Dendritic cell treated with granulocyte-macrophage colony-stimulating factor and Interleukin-4, amounts not matched to agents 40 ng/mL and 50 ng/mL, for 4 days (primary cell): Measurements from ENCODE around the gene WAPL.
"Not testable (repeated sequence)": the region's sequence is repeated elsewhere in the genome, so short reads cannot be mapped to it uniquely, and the experiment has no call there.

Experiments
- H3K27ac Mint-ChIP-seq: one replicate; pipeline ENCODE4 v1.8.0; 2022; ENCODE audit warnings: mild to moderate bottlenecking, mixed read lengths
- H3K27me3 Mint-ChIP-seq: one replicate; pipeline ENCODE4 v1.8.0; 2022; ENCODE audit warnings: mild to moderate bottlenecking, mixed read lengths
- H3K36me3 Mint-ChIP-seq: one replicate; pipeline ENCODE4 v1.8.0; 2022; ENCODE audit warnings: low read depth, mixed read lengths
- H3K4me1 Mint-ChIP-seq: one replicate; pipeline ENCODE4 v1.8.0; 2022; ENCODE audit warnings: low read depth, mixed read lengths
- H3K4me3 Mint-ChIP-seq: one replicate; pipeline ENCODE4 v1.8.0; 2022; ENCODE audit warnings: mild to moderate bottlenecking, moderate library complexity, mixed read lengths
- H3K9me3 Mint-ChIP-seq: one replicate; pipeline ENCODE4 v1.8.0; 2022; ENCODE audit warnings: mixed read lengths
- intact Hi-C: fragments of 100-400 bp; cut with micrococcal nuclease; formaldehyde crosslinking; loops from one replicate; pipeline ENCODE4 v1.15.0; 2022

The WAPL gene

DNA sequence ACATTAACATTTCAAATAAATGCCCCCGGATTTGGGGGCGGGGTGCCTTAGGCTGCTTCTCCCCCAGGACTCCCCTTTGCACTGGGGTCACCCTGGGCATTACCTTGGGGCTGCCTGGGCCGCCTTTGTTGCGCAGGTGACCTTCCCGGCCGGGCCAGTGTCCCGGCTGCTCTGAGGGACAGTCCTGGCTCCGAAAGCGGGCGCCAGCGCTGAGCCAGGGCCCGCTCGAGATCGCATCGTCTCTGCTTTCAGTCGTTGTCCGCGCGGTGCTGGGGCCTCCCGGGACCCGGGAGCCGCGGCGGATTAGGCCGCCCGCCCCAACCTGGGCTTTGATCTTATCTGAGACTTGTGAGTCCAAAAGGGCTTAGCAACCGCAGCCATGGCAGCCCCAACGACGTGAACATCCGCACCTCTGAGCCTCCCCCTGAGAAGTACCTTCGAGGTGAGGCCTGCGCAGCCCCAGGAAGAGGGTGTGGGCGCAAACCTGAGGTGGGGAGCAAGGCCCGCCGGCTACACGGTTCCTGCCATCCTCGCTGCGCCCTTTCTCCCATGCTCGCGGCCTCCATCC, 14.8 kb upstream of the WAPL start:
- H3K4me3 Mint-ChIP-seq = peak overlapping the region; percentile 62
- H3K9me3 Mint-ChIP-seq = peaks cover 9% of the 10 kb centered on the region
- peak overlapping the region; percentile 58 for H3K27ac Mint-ChIP-seq
- peaks cover 30% of the 10 kb centered on the region for H3K27me3 Mint-ChIP-seq
- H3K4me1 Mint-ChIP-seq = peaks cover 17% of the 10 kb centered on the region
- peaks cover 6% of the 10 kb centered on the region for H3K36me3 Mint-ChIP-seq
- intact Hi-C loops = no loop called here

DNA sequence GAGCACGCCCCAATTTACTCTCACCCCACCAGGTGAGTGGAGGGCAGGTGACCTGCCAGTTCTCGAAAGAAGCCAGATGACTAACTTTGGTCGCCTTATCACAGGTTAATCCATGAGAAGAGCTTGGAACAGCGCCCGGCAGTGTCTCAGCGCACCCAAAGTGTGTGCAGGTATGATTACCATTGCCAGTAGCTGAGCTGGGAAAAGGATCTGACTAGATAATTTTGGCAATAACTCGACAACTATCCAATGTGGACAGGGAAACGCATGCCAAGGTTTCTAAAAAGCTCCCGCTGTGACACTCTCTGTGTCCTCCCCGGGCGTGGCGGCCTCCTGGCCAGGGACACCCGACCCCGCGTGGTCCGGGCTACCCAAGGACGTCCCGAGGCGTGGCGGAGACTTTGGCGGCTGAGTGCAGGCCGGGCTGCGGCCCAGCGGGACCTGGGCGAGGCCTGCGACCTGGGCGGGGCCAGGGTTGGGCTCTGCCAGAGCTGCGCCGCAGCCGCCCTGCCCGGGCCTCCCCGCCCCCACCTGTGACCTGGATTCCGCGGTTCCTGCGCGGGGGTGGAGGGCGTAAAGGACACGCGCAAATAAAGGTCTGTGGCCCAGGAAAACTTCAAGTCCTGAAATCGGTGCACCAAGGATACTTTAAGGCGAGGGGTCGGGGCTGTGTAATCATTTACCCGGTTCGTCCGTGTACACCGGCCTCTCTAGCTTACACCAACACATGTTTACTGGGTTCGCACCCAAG, 13.7 kb upstream of the WAPL start:
- intact Hi-C loops = no loop called here
- Mint-ChIP-seq H3K4me3 (peak overlapping the region; percentile 75), H3K27ac (peak overlapping the region; percentile 58), H3K36me3 (peaks cover 6% of the 10 kb centered on the region), H3K27me3 (peaks cover 30% of the 10 kb centered on the region), H3K4me1 (peaks cover 17% of the 10 kb centered on the region), H3K9me3 (peaks cover 9% of the 10 kb centered on the region)

DNA sequence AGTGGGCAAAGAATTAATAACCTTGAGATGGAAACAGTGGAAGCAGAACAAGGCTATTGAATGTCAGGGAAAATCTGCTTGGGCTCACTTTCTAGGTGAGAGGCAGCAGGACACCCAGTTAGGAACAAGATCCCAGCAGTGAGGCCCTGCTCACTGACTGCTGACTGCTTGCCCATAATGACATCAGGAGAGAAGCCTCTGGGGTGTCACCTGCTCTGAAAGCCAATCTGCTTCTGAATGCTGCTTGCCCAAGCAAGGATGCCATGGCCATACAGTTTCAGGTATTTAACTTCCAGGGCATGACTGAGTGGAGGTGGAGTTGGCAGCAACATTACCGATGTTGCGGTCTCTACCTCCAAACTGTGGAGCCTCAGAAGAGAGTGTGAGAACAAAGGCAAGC, 11.7 kb upstream of the WAPL start:
- Mint-ChIP-seq H3K27me3 (peaks cover 29% of the 10 kb centered on the region), H3K27ac (no peak overlapping the region), H3K36me3 (peaks cover 2% of the 10 kb centered on the region), H3K9me3 (peaks cover 3% of the 10 kb centered on the region), H3K4me3 (no peak overlapping the region), H3K4me1 (peaks cover 11% of the 10 kb centered on the region)
- intact Hi-C loops = no loop called here

DNA sequence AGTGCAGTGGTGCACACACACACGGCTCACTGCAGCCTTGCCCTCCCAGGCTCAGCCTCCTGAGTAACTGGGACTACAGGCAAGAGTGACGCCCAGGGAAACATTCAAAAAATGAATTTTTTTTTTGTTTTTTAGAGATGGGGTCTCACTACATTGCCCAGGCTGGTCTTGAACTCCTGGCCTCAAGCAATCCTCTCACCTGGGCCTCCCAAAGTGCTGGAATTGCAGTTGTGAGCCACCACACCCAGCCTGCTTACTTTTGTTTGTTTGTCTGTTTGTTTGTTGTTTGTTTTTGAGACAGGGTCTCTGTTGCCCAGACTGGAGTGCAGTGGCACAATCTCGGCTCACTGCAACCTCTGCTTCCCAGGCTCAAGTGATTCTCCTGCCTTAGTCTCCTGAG, 7.1 kb upstream of the WAPL start:
- H3K36me3 Mint-ChIP-seq, H3K9me3 Mint-ChIP-seq, H3K27ac Mint-ChIP-seq, H3K27me3 Mint-ChIP-seq, intact Hi-C loops, H3K4me3 Mint-ChIP-seq: not testable (repeated sequence)
- peaks cover 12% of the 10 kb centered on the region for H3K4me1 Mint-ChIP-seq

DNA sequence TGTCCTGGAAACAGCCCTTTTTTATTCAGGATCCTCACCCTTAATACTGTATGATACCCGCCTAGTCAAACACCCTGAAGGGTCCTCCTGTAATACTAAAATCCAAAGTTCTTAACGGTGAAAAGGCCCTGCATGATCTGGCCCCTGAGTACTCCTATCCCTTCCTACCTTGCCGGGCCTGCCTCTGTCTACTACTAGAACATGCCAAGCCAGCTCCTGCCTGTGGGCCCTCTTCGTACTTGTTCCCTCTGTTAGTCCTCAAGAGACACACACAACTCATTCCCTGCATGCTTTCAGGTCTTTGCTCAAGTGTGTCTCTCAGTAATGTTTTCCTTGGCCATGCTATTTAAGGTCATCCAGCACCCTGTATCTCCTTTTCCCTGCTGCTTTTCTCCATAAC, 5.0 kb upstream of the WAPL start:
- Mint-ChIP-seq H3K4me3 (no peak overlapping the region), H3K27ac (no peak overlapping the region), H3K4me1 (peaks cover 27% of the 10 kb centered on the region), H3K27me3 (peaks cover 1% of the 10 kb centered on the region), H3K36me3 (peaks cover 9% of the 10 kb centered on the region), H3K9me3 (no peaks in the 10 kb centered on the region)
- intact Hi-C loops = no loop called here

DNA sequence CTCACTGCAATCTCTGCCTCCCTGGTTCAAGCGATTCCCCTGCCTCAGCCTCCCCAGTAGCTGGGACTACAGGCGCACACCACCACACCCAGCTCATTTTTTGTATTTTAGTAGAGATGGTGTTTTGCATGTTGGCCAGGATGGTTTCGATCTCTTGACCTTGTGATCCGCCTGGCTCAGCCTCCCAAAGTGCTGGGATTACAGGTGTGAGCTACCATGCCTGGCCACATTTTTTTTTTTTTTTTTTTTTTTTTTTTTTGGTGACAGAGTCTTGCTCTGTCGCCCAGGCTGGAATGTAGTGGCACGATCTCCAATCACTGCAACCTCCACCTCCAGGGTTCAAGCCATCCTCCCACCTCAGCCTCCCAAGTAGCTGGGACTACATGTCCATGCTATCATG, 4.1 kb upstream of the WAPL start:
- H3K27ac Mint-ChIP-seq, H3K27me3 Mint-ChIP-seq, H3K9me3 Mint-ChIP-seq, intact Hi-C loops, H3K4me3 Mint-ChIP-seq: not testable (repeated sequence)
- peaks cover 18% of the 10 kb centered on the region for H3K36me3 Mint-ChIP-seq
- H3K4me1 Mint-ChIP-seq = peaks cover 27% of the 10 kb centered on the region

DNA sequence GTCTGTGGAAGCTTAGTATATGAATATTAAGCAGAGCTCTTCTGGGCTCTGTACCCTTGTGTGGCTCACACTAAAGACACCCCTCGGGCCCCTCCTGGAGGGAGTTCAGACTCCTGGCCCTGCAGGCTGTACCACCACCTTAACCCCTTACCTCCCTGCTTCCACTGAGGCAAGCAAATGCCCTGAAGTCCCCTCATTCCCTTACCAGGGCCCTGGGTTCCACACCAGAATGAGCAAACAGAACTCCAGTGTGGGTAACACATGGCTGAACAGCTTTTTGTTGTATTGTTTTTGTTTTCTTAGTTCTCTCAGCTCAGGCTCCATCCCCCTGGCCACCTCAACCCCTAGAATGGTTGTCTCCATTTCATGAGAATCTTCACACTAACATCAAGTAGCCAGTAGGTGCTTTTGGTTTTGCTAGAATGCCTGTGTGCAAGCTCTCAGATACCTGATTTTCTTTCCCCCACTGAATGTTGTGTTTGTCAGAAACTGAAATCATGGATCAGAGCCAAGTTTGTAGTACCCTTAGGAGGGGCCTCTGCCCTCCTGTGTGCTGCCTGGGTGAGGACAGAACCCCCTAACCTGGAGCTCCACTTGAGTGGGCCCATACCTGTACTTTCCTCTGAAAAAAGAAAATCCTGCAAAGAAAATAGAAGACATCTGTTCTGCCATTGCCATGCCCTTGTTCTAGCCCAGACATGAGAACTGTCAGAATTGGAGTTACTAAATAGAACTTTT, 2.8 kb upstream of the WAPL start:
- Mint-ChIP-seq H3K4me3 (no peak overlapping the region), H3K27ac (no peak overlapping the region), H3K36me3 (peaks cover 21% of the 10 kb centered on the region), H3K9me3 (no peaks in the 10 kb centered on the region), H3K4me1 (peaks cover 31% of the 10 kb centered on the region), H3K27me3 (no peaks in the 10 kb centered on the region)
- intact Hi-C loops = no loop called here

DNA sequence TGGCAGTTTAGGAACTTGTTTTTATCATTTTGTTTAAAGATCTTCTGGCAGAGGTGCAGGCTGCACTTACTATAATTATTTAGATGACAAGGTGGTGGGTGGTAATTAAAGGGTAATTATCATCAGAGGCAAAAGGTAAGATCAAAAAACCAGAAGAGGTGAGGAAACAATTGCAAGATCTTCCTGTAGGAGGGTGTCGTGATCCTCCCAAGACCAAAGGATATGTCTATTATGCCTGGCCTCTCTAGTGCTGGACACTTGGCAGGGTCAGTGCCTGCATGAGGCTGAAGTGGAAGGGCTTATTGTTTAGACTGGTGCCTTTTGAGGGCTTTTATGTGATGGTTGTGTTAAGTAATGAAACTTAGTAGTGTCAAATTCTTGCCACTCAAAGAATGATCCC, 1.8 kb upstream of the WAPL start:
- Mint-ChIP-seq H3K4me3 (no peak overlapping the region), H3K9me3 (no peaks in the 10 kb centered on the region), H3K36me3 (peaks cover 21% of the 10 kb centered on the region), H3K4me1 (peaks cover 35% of the 10 kb centered on the region), H3K27me3 (no peaks in the 10 kb centered on the region), H3K27ac (no peak overlapping the region)
- intact Hi-C loops = no loop called here

DNA sequence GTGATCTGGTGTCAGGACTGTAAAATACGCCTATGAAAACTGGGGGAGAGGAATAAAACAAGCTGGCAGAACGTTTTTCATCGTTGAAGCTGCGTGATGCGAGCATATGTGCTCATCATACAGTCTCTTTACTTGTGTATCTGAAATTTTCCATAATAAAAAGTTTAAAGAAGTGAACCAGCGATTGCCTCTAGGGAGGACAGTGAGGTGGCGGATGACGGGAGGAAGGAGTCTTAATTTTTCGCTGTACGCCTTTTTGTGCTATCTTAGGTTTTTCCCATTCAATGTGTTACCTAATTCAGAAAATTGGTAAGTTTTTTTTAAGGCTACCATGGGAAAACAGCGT, 891 bp upstream of the WAPL start:
- H3K9me3 Mint-ChIP-seq = no peaks in the 10 kb centered on the region
- peak overlapping the region; percentile 94 for H3K4me3 Mint-ChIP-seq
- H3K27ac Mint-ChIP-seq = peak overlapping the region; percentile 89
- peaks cover 27% of the 10 kb centered on the region for H3K36me3 Mint-ChIP-seq
- H3K27me3 Mint-ChIP-seq = no peaks in the 10 kb centered on the region
- intact Hi-C loops = no loop called here
- peaks cover 35% of the 10 kb centered on the region for H3K4me1 Mint-ChIP-seq

DNA sequence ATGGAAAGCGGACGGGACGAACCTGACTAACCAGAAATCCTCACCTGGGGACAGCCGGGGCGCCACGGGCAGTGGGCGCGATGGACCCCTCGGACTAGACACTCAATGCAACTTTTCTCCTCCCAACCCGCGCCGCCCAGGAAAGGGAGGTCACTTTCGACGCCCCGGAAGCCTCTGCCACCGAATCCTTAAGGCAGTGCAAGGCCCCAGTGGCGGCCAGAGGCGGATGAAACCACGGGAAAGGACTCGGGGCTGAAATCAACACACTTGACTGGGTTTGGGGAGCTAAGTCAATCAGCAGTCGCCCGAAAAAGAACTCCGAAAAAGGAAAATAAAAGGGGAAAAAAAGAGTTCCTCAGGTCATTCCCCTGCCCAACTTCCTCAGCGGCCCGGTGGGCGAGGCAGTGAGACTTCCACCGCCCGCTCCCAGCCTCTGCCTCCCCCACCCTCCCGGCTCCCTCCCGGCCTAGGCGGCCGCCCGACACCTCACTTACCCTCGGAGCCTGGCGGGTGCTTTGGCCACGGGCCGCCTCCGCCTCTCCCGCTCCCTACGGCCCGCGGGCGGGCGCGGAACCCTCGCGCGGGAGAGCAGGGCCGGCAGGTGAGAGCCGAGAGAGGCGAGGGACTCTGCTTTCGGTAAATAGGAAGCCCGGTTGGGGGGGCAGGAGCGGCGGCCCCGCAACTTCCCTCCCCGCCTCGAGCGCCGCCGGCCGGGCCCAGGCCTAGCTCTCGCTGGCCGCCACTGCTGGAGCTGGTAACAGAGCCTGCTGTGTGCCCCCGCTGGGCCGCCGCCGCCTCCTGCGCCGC, 518 bp downstream of the WAPL start:
- Mint-ChIP-seq H3K36me3 (peaks cover 41% of the 10 kb centered on the region), H3K4me1 (peaks cover 35% of the 10 kb centered on the region), H3K27ac (peak overlapping the region; percentile 89), H3K27me3 (no peaks in the 10 kb centered on the region), H3K9me3 (no peaks in the 10 kb centered on the region), H3K4me3 (peak overlapping the region; percentile 94)
- intact Hi-C loops = loop anchor here (1.0 to 2.0 kb wide), 2 partner anchors 59 to 120 kb away; no protein-coding TSS in a partner anchor

DNA sequence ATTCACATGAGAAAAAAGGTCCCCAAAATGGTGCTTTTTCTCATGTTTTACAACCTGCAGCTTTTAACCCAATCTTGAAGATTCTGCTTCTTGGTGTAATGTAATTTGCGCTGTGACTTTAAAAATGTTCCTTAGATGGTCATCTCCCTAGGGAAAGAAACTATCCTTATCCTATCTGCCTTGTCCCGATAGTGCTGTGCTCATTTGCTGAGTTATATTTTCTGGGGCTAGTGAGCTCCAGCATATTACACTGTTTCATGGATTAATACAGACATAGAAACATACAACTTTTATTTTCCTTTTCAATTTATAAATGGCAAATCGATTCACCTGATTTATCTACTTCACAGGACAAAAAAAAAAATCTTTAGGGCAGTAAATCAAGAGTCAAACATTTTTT, 2.8 kb downstream of the WAPL start:
- intact Hi-C loops = no loop called here
- peaks cover 41% of the 10 kb centered on the region for H3K4me1 Mint-ChIP-seq
- no peaks in the 10 kb centered on the region for H3K9me3 Mint-ChIP-seq
- H3K27me3 Mint-ChIP-seq = no peaks in the 10 kb centered on the region
- H3K4me3 Mint-ChIP-seq = no peak overlapping the region
- H3K27ac Mint-ChIP-seq = no peak overlapping the region
- H3K36me3 Mint-ChIP-seq = peaks cover 64% of the 10 kb centered on the region

DNA sequence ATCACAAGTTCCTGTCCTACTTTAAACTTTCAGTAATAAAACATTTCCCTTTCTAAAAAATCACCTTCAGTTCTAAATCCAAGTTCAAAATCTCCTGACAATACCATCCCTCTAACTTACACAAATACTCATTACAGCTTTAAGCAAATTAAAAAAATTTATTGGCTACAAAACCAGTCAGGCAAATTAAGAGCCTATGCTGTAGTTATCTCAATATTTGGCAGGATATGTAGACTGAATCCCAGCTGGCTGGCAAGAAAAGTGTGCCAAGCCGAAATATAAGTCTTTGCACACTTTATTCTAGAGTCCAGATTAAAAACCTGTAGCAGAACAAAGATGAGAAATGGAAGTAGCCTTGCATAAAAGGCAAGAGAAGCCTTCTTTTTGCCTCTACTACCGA, 9.5 kb downstream of the WAPL start:
- intact Hi-C loops = no loop called here
- peaks cover 40% of the 10 kb centered on the region for H3K36me3 Mint-ChIP-seq
- H3K4me3 Mint-ChIP-seq = no peak overlapping the region
- peaks cover 36% of the 10 kb centered on the region for H3K4me1 Mint-ChIP-seq
- H3K27me3 Mint-ChIP-seq = no peaks in the 10 kb centered on the region
- H3K9me3 Mint-ChIP-seq = no peaks in the 10 kb centered on the region
- H3K27ac Mint-ChIP-seq = no peak overlapping the region

DNA sequence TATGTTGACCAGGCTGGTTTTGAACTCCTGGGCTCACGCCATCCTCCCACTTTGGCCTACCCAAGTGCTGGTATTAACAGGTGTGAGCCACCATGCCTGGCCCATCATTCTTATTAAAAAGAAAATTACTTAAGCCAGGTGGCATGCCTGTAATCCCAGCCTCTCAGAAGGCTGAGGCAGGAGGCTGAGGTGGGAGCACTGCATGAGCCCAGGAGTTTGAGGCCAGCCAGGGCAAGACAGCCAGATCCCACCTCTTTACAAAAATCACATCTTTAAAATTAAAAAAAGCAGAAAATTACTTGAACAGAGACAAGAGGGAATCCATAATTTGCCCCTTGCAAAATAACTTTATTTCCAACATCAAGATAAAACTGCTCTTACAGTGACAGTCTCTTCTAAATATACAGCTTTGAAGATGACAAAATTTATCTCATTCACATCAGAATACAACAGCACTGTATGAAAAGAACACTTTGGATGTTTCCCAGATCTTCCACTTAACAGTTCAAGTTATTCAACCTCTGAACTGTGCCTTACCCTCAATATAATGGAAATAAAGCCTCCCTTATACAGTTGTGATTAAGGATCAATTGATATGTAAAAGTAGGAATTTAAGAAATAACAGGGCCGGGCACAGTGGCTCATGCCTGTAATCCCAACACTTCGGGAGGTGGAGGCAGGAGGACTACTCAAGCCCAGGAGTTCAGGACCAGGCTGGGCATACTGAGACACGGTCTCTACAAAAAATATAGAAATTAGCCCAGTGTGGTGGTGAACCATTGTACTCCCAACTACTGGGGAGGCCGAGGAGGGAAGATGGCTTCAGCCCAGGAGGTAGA, 10.3 kb downstream of the WAPL start:
- Mint-ChIP-seq H3K9me3 (no peaks in the 10 kb centered on the region), H3K4me3 (no peak overlapping the region), H3K27ac (peak overlapping the region; percentile 18), H3K36me3 (peaks cover 33% of the 10 kb centered on the region), H3K4me1 (peaks cover 38% of the 10 kb centered on the region), H3K27me3 (no peaks in the 10 kb centered on the region)
- intact Hi-C loops = no loop called here
